ENCODE data around the gene BAK1. TPM values are rescaled to one million over a fixed set of nuclear protein-coding genes. Genes with fewer than 3 reads are reported as not detected.

BAK1 gene
- polyA plus RNA-seq, result 100 to 1,000 TPM in 1 of 4 donors, 10 to 100 TPM in 3; 15.7 to 100 (median 80.6) TPM
- long read RNA-seq, donor 1, transcript BAK1-202 (6 exons, 2,136 nt), result major isoform, 8 of 8 reads
- long read RNA-seq, donor 1, partial matches to known transcripts, result 0 of 8 reads
- long read RNA-seq, donor 1, other reads (novel, unspliced or antisense), result 0 of 8 reads
- long read RNA-seq, donor 2, partial matches to known transcripts, result 0 of 4 reads
- long read RNA-seq, donor 2, other reads (novel, unspliced or antisense), result 0 of 4 reads
- long read RNA-seq, donor 3, partial matches to known transcripts, result 0 of 1 reads
- long read RNA-seq, donor 3, other reads (novel, unspliced or antisense), result 0 of 1 reads
- long read RNA-seq, donor 4, result 0 reads
- long read RNA-seq, donor 5, partial matches to known transcripts, result 0 of 2 reads
- long read RNA-seq, donor 5, other reads (novel, unspliced or antisense), result 0 of 2 reads
- long read RNA-seq, donor 6, transcript BAK1-202 (6 exons, 2,136 nt), result major isoform, 5 of 10 reads
- long read RNA-seq, donor 6, partial matches to known transcripts, result 5 of 10 reads
- long read RNA-seq, donor 6, other reads (novel, unspliced or antisense), result 0 of 10 reads
- long read RNA-seq, donor 7, transcript BAK1-202 (6 exons, 2,136 nt), result major isoform, 8 of 13 reads
- long read RNA-seq, donor 7, partial matches to known transcripts, result 5 of 13 reads
- long read RNA-seq, donor 7, other reads (novel, unspliced or antisense), result 0 of 13 reads
- long read RNA-seq, donor 8, result 0 reads
- long read RNA-seq, donor 9, partial matches to known transcripts, result 0 of 2 reads
- long read RNA-seq, donor 9, other reads (novel, unspliced or antisense), result 0 of 2 reads
- long read RNA-seq, donor 10, transcript BAK1-202 (6 exons, 2,136 nt), result major isoform, 5 of 5 reads
- long read RNA-seq, donor 10, partial matches to known transcripts, result 0 of 5 reads
- long read RNA-seq, donor 10, other reads (novel, unspliced or antisense), result 0 of 5 reads

GRCh38 chr6:33579828-33580714 lies at the start of gene BAK1:
Gene BAK1 (minus strand): TSS chr6:33580276. CDS start chr6:33577604, 2,672 bp downstream.
- DNase-seq (peak; percentile 95), FAIRE-seq (no peak)
- 2 to 5% (median 3%) methylated on average over 20 to 24 of the region's 24 CpGs for WGBS, 3 donors
- Histone ChIP-seq H3K4me3 (ENCODE audit: low read depth in 1 of 3, low read length in 3 of 3) (peak within 1 kb of the TSS; percentile 86 to 94 (median 92)), H3K4me1 (ENCODE audit: control insufficient read depth in 3 of 3, insufficient read depth in 2 of 3, low read depth in 1 of 3, low read length in 2 of 3) (peaks cover 0 to 18% (median 0%) of the 10 kb centered on the region in 3 donors), H3K27ac (ENCODE audit: low read depth in 1 of 3, low read length in 2 of 3) (peak within 1 kb of the TSS; percentile 83 to 99 (median 95)), H3K27me3 (ENCODE audit: control insufficient read depth in 3 of 3, insufficient read depth in 3 of 3, low read length in 3 of 3) (no peaks in the 10 kb centered on the region), H3K36me3 (ENCODE audit: control insufficient read depth in 3 of 3, insufficient read depth in 2 of 3, low read depth in 1 of 3, low read length in 3 of 3) (peaks cover 7 to 26% (median 7%) of the 10 kb centered on the region in 3 donors), H3K9me3 (ENCODE audit: control insufficient read depth in 2 of 2, insufficient read depth in 1 of 2, low read depth in 1 of 2, low read length in 1 of 2) (no peaks in the 10 kb centered on the region)

DNA sequence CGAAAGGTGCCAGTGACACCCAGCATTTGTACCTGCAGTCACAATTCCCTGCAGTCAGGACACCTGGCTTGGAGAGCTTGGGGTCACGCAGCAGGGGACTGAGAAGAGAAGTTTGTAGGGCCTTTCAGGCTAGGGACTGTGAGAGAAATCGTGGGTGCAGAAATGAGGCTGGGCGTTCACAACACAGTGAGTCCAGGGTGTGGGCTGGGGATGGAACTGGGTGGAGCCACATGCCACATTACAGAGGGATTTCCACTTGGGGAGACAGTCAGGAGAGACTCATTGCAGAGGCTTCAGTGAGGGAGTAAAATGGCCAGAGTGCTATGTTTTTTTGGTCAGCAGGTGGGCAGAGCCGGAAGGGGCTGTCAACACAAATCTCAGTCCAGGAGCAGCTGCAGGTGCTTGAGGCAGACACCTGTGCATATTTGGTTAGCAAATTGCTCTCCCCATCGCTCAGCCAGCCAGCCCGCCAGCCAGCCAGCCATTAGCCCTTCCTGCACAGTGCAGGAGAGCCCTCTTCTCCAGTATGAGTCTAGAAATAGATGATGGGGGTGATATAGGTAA lies 48.4 kb upstream of the BAK1 start:
- 50 to 73% (median 58%) methylated on average over 7 of the region's 7 CpGs for WGBS, 3 donors
- Histone ChIP-seq H3K4me1 (ENCODE audit: control insufficient read depth in 3 of 3, insufficient read depth in 2 of 3, low read depth in 1 of 3, low read length in 2 of 3) (peaks cover 17 to 73% (median 21%) of the 10 kb centered on the region in 3 donors), H3K27me3 (ENCODE audit: control insufficient read depth in 3 of 3, insufficient read depth in 3 of 3, low read length in 3 of 3) (no peaks in the 10 kb centered on the region), H3K36me3 (ENCODE audit: control insufficient read depth in 3 of 3, insufficient read depth in 2 of 3, low read depth in 1 of 3, low read length in 3 of 3) (peaks cover 0 to 66% (median 0%) of the 10 kb centered on the region in 3 donors), H3K4me3 (ENCODE audit: low read depth in 1 of 3, low read length in 3 of 3) (no peak overlapping the region), H3K27ac (ENCODE audit: low read depth in 1 of 3, low read length in 2 of 3) (peak overlapping the region; percentile 27 to 36 (median 34)), H3K9me3 (ENCODE audit: control insufficient read depth in 2 of 2, insufficient read depth in 1 of 2, low read depth in 1 of 2, low read length in 1 of 2) (no peaks in the 10 kb centered on the region)
- peak in 1 of 2 donors; percentile 65 for DNase-seq
- FAIRE-seq, result no peak

- Histone ChIP-seq H3K4me3 (ENCODE audit: low read depth in 1 of 3, low read length in 3 of 3) (no peak overlapping the region), H3K27me3 (ENCODE audit: control insufficient read depth in 3 of 3, insufficient read depth in 3 of 3, low read length in 3 of 3) (no peaks in the 10 kb centered on the region), H3K27ac (ENCODE audit: low read depth in 1 of 3, low read length in 2 of 3) (peak overlapping the region; percentile 27 to 36 (median 34)), H3K9me3 (ENCODE audit: control insufficient read depth in 2 of 2, insufficient read depth in 1 of 2, low read depth in 1 of 2, low read length in 1 of 2) (no peaks in the 10 kb centered on the region), H3K4me1 (ENCODE audit: control insufficient read depth in 3 of 3, insufficient read depth in 2 of 3, low read depth in 1 of 3, low read length in 2 of 3) (peaks cover 17 to 74% (median 20%) of the 10 kb centered on the region in 3 donors), H3K36me3 (ENCODE audit: control insufficient read depth in 3 of 3, insufficient read depth in 2 of 3, low read depth in 1 of 3, low read length in 3 of 3) (peaks cover 0 to 72% (median 0%) of the 10 kb centered on the region in 3 donors)
- 38 to 58% (median 54%) methylated on average over 4 to 5 of the region's 5 CpGs for WGBS, 3 donors
- FAIRE-seq (no peak), DNase-seq (peak; percentile 50 to 63)
Observed at GRCh38 chr6:33627876-33628275, 47.8 kb upstream of the BAK1 start.

DNA sequence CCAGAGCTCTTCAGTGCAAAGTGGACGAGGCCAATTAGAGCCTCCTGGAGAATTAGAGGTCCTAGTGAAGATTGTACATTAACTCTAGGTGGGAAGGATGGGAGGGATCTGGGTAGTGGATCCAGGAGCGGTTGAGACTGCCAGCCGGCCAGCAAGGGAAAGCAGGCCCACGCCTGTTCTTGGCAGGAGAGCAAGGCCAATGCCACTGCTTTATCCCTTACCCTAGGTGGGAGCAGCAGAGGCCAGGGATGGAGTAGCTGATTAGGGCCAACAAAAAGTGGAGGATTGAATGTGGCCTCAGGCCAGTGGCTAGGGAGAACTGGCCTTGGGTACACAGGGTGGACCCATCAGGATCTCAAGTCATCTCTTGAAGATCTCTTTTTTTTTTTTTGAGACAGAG lies 44.8 kb upstream of the BAK1 start:
- peak overlapping the region; percentile 80 to 96 (median 93) for H3K27ac ChIP-seq (ENCODE audit: low read depth in 1 of 3, low read length in 2 of 3)
- H3K27me3 ChIP-seq (ENCODE audit: control insufficient read depth in 3 of 3, insufficient read depth in 3 of 3, low read length in 3 of 3), result no peaks in the 10 kb centered on the region
- peaks cover 11 to 61% (median 14%) of the 10 kb centered on the region in 3 donors for H3K4me1 ChIP-seq (ENCODE audit: control insufficient read depth in 3 of 3, insufficient read depth in 2 of 3, low read depth in 1 of 3, low read length in 2 of 3)
- DNase-seq, result no peak
- H3K36me3 ChIP-seq (ENCODE audit: control insufficient read depth in 3 of 3, insufficient read depth in 2 of 3, low read depth in 1 of 3, low read length in 3 of 3), result peaks cover 0 to 52% (median 0%) of the 10 kb centered on the region in 3 donors
- no peak for FAIRE-seq
- peak overlapping the region in 1 of 3 donors; percentile 46 for H3K4me3 ChIP-seq (ENCODE audit: low read depth in 1 of 3, low read length in 3 of 3)
- WGBS, 3 donors, result 10 to 62% (median 36%) methylated on average over 4 of the region's 4 CpGs
- H3K9me3 ChIP-seq (ENCODE audit: control insufficient read depth in 2 of 2, insufficient read depth in 1 of 2, low read depth in 1 of 2, low read length in 1 of 2), result no peaks in the 10 kb centered on the region

DNA sequence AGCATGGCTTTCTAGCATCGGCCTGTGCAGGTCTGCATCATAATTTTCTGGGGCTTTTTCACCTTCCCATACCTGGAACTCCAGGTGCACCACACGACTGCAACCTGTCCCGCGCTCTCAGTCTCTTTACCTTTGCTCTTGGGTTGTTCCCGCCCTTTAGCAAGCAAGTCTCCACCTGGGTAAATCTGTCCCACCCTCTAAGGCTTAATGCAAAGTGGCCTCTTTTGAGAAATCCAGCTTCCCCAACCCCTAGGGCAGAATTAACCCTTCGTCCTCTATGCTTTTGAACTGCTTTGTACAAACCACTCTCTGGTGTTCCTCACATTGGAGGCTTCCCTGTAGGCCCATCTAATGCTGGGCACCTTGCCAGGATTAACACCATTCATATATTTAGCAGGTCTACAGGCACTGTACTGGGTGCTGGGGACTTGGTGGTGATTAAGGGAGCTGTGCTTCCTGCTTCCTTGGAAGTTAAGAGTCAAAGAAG lies 43.9 kb upstream of the BAK1 start:
- no peak for FAIRE-seq
- H3K36me3 ChIP-seq (ENCODE audit: control insufficient read depth in 3 of 3, insufficient read depth in 2 of 3, low read depth in 1 of 3, low read length in 3 of 3), result peaks cover 0 to 49% (median 0%) of the 10 kb centered on the region in 3 donors
- H3K27me3 ChIP-seq (ENCODE audit: control insufficient read depth in 3 of 3, insufficient read depth in 3 of 3, low read length in 3 of 3), result no peaks in the 10 kb centered on the region
- H3K4me3 ChIP-seq (ENCODE audit: low read depth in 1 of 3, low read length in 3 of 3), result peak overlapping the region in 2 of 3 donors; percentile 46 to 95
- H3K27ac ChIP-seq (ENCODE audit: low read depth in 1 of 3, low read length in 2 of 3), result peak overlapping the region; percentile 80 to 96 (median 93)
- H3K9me3 ChIP-seq (ENCODE audit: control insufficient read depth in 2 of 2, insufficient read depth in 1 of 2, low read depth in 1 of 2, low read length in 1 of 2), result no peaks in the 10 kb centered on the region
- 13 to 63% (median 43%) methylated on average over 6 of the region's 6 CpGs for WGBS, 3 donors
- H3K4me1 ChIP-seq (ENCODE audit: control insufficient read depth in 3 of 3, insufficient read depth in 2 of 3, low read depth in 1 of 3, low read length in 2 of 3), result peaks cover 11 to 69% (median 14%) of the 10 kb centered on the region in 3 donors
- DNase-seq, result peak; percentile 65 to 82

DNA sequence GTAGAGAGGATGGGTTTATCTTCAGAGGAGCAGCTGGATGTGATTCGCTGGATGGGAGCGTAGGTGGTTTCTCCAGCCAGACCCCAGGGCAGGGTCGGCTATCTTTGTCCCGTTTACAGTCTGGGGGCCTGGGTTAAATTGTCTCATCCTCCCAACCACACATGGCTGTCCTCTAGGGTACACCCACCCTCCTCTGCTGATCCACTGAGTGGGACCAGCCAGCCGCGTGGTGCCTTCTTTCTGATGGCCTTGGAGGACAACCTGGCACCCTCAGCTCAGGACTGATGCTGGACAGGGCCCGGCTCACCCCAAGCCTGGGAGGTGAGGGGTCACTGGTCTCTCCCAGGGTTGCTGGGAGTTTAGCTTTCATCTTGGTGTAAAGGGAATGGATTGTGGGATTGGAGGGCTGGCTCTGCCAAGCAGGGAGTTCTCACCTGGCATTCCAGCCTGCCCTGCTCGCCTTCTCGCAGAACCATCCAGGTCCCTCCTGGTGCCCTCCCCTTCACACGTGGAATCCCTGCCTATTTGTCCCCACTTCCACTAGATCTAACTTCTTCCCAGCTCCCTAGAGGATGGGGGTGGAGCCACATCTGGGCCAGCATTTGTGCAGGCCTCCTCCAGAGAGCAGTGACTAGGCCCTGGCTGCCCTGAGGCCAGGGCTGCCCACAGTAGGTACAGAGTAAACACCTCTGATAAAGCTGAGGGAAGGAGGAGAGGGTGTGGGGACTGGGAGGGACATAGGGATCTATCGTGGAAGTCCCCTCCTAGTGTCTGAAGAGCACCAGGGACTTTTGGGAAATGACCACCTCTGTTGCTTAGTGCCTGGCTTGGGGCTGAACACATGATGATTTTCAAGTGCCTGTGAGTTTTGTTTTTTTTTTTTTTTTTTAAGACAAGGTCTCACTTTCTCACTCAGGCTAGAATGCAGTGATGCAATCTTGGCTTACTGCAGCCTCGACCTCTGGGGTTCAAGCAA lies 42.7 kb upstream of the BAK1 start:
- Histone ChIP-seq H3K9me3 (ENCODE audit: control insufficient read depth in 2 of 2, insufficient read depth in 1 of 2, low read depth in 1 of 2, low read length in 1 of 2) (no peaks in the 10 kb centered on the region), H3K4me1 (ENCODE audit: control insufficient read depth in 3 of 3, insufficient read depth in 2 of 3, low read depth in 1 of 3, low read length in 2 of 3) (peaks cover under 1 to 60% (median 8%) of the 10 kb centered on the region in 3 donors), H3K27ac (ENCODE audit: low read depth in 1 of 3, low read length in 2 of 3) (peak overlapping the region; percentile 93 to 96 (median 95)), H3K27me3 (ENCODE audit: control insufficient read depth in 3 of 3, insufficient read depth in 3 of 3, low read length in 3 of 3) (no peaks in the 10 kb centered on the region), H3K4me3 (ENCODE audit: low read depth in 1 of 3, low read length in 3 of 3) (peak overlapping the region; percentile 82 to 97 (median 95)), H3K36me3 (ENCODE audit: control insufficient read depth in 3 of 3, insufficient read depth in 2 of 3, low read depth in 1 of 3, low read length in 3 of 3) (peaks cover 0 to 39% (median 0%) of the 10 kb centered on the region in 3 donors)
- FAIRE-seq (no peak), DNase-seq (peak; percentile 59 to 72)
- WGBS, 3 donors, result 10 to 49% (median 20%) methylated on average over 12 of the region's 12 CpGs
